ENCODE data around the gene PFKFB4. TPM values are rescaled to one million over a fixed set of nuclear protein-coding genes. Genes with fewer than 3 reads are reported as not detected.

PFKFB4 gene
- total RNA-seq, 4 donors from 2014 or later: 1.6 to 8.8 (median 2.5) TPM

- no peak for TF ChIP-seq CTCF (IDR thresholded peaks at IDR 0.05; ENCODE audit: low read depth)
Measured at GRCh38 chr3:48502121-48502520, 54.5 kb downstream of the PFKFB4 start.

GRCh38 chr3:48501196-48501595 lies 55.4 kb downstream of the PFKFB4 start:
- no peak for TF ChIP-seq CTCF (IDR thresholded peaks at IDR 0.05; ENCODE audit: low read depth)

GRCh38 chr3:48500656-48501055 lies 55.9 kb downstream of the PFKFB4 start:
- TF ChIP-seq CTCF (IDR thresholded peaks at IDR 0.05; ENCODE audit: low read depth): no peak

GRCh38 chr3:48493203-48493501 lies 63.5 kb downstream of the PFKFB4 start:
- TF ChIP-seq CTCF (IDR thresholded peaks at IDR 0.05; ENCODE audit: low read depth): no peak

- no peak for TF ChIP-seq CTCF (IDR thresholded peaks at IDR 0.05; ENCODE audit: low read depth)
Measured at GRCh38 chr3:48492461-48493202, 64.0 kb downstream of the PFKFB4 start.

- no peak for TF ChIP-seq CTCF (IDR thresholded peaks at IDR 0.05; ENCODE audit: low read depth)
Measured at GRCh38 chr3:48486952-48487351, 69.7 kb downstream of the PFKFB4 start.

- TF ChIP-seq CTCF (IDR thresholded peaks at IDR 0.05; ENCODE audit: low read depth): no peak
Measured at GRCh38 chr3:48478626-48479555, 77.7 kb downstream of the PFKFB4 start.
